Glutamatergic neuron (in vitro differentiated cells): ENCODE results near the gene HSF4. TPM values are rescaled to one million over a fixed set of nuclear protein-coding genes. Genes with fewer than 3 reads are reported as not detected.

Experiments
- DNase-seq: peaks from one replicate; pipeline ENCODE4 v3.0.0; 2022
- H3K27ac Mint-ChIP-seq: one replicate; pipeline ENCODE4 v1.8.0; 2020; ENCODE audit warnings: mild to moderate bottlenecking, mixed read lengths, inconsistent platforms; ENCODE audit not compliant: unreplicated experiment
- H3K27me3 Mint-ChIP-seq: one replicate; pipeline ENCODE4 v1.8.0; 2020; ENCODE audit warnings: mild to moderate bottlenecking, moderate library complexity, mixed read lengths, inconsistent platforms; ENCODE audit not compliant: unreplicated experiment
- H3K36me3 Mint-ChIP-seq: one replicate; pipeline ENCODE4 v1.8.0; 2020; ENCODE audit warnings: mild to moderate bottlenecking, mixed read lengths, inconsistent platforms; ENCODE audit not compliant: unreplicated experiment
- H3K4me1 Mint-ChIP-seq: one replicate; pipeline ENCODE4 v1.8.0; 2020; ENCODE audit warnings: mild to moderate bottlenecking, low read depth, mixed read lengths, inconsistent platforms; ENCODE audit not compliant: unreplicated experiment
- H3K4me3 Mint-ChIP-seq: one replicate; pipeline ENCODE4 v1.8.0; 2020; ENCODE audit warnings: mild to moderate bottlenecking, mixed read lengths, inconsistent platforms; ENCODE audit not compliant: unreplicated experiment
- H3K9me3 Mint-ChIP-seq: one replicate; pipeline ENCODE4 v1.8.0; 2020; ENCODE audit warnings: mild to moderate bottlenecking, moderate library complexity, mixed read lengths, inconsistent platforms; ENCODE audit not compliant: unreplicated experiment
- CTCF ChIP-seq: fragments of 200-600 bp; sonication (generic); IDR thresholded peaks from one replicate; pipeline ENCODE4 v1.5.0; 2021; ENCODE audit not compliant: partially characterized antibody, unreplicated experiment
- total RNA-seq: library from RNA; stranded (reverse); fragmentation: NEBNext Ultra II Directional; extraction: Animal tissue kit (Norgen Biotek cat#: 25700); gene quantifications from one replicate; pipeline ENCODE4 v1.2.1, GENCODE V29; 2021; ENCODE audit not compliant: unreplicated experiment

The HSF4 gene
- total RNA-seq, 1 donor from 2014 or later: 7.2 TPM

- no peak for DNase-seq
- H3K27ac Mint-ChIP-seq: peak overlapping the region; percentile 2
- no peak for TF ChIP-seq CTCF
- H3K4me3 Mint-ChIP-seq: peak overlapping the region; percentile 78
- peaks cover 32% of the 10 kb centered on the region for H3K27me3 Mint-ChIP-seq
- peaks cover 9% of the 10 kb centered on the region for H3K9me3 Mint-ChIP-seq
- H3K36me3 Mint-ChIP-seq: peaks cover 5% of the 10 kb centered on the region
- H3K4me1 Mint-ChIP-seq: peaks cover 11% of the 10 kb centered on the region
These were observed 6.6 kb downstream of the HSF4 start for GRCh38 chr16:67170949-67171649.

GRCh38 chr16:67173323-67173722 is 8.8 kb downstream of the HSF4 start:
- H3K27me3 Mint-ChIP-seq: peaks cover 30% of the 10 kb centered on the region
- peaks cover 17% of the 10 kb centered on the region for H3K9me3 Mint-ChIP-seq
- H3K36me3 Mint-ChIP-seq: peaks cover 7% of the 10 kb centered on the region
- peaks cover 12% of the 10 kb centered on the region for H3K4me1 Mint-ChIP-seq
- no peak for DNase-seq
- TF ChIP-seq CTCF: no peak
- peak overlapping the region; percentile 95 for H3K4me3 Mint-ChIP-seq
- H3K27ac Mint-ChIP-seq: peak overlapping the region; percentile 89

GRCh38 chr16:67173808-67174705 is 9.5 kb downstream of the HSF4 start:
- DNase-seq: peak; percentile 86
- Mint-ChIP-seq H3K27ac (peak overlapping the region; percentile 89), H3K9me3 (peaks cover 16% of the 10 kb centered on the region), H3K4me3 (peak overlapping the region; percentile 95), H3K4me1 (peaks cover 18% of the 10 kb centered on the region), H3K27me3 (peaks cover 35% of the 10 kb centered on the region), H3K36me3 (peaks cover 5% of the 10 kb centered on the region)
- TF ChIP-seq CTCF: no peak

GRCh38 chr16:67174706-67175231 is 10.2 kb downstream of the HSF4 start:
- DNase-seq: no peak
- Mint-ChIP-seq H3K4me3 (no peak overlapping the region), H3K27ac (no peak overlapping the region), H3K27me3 (peaks cover 35% of the 10 kb centered on the region), H3K4me1 (peaks cover 17% of the 10 kb centered on the region), H3K36me3 (peaks cover 5% of the 10 kb centered on the region), H3K9me3 (peaks cover 14% of the 10 kb centered on the region)
- no peak for TF ChIP-seq CTCF
